Body of pancreas (tissue), 4 donors: ENCODE data around the gene F8. TPM values are rescaled to one million over a fixed set of nuclear protein-coding genes. Genes with fewer than 3 reads are reported as not detected.

ENCODE experiments used
- ATAC-seq: fragments of 150-250 bp; one replicate; pipeline ENCODE4 v1.9.1; 2016
- DNase-seq, 4 donors: peaks; one replicate each; pipeline ENCODE4 v3.0.0-alpha.2; 2019
- H3K27ac ChIP-seq, 4 donors: fragments of 200-600 bp; sonication (generic); 1 replicate in 3 of 4; 2 replicates in 1 of 4; pipeline versions ENCODE4 v1.5.1 to v1.6.1; 2016 to 2019; ENCODE audit warnings: mild to moderate bottlenecking in 1 of 4, mixed read lengths in 1 of 4, moderate library complexity in 1 of 4
- H3K27me3 ChIP-seq, 2 donors: fragments of 200-600 bp; sonication (generic); one replicate each; pipeline ENCODE4 v1.6.0; 2016; ENCODE audit warnings: mild to moderate bottlenecking in 1 of 2
- H3K36me3 ChIP-seq, 2 donors: fragments of 200-600 bp; sonication (generic); replicated peaks in 1 of 2; 2 replicates each; pipeline ENCODE4 v1.5.1; 2016; ENCODE audit warnings: low read depth in 2 of 2; ENCODE audit not compliant: insufficient read depth in 1 of 2
- H3K4me1 ChIP-seq: fragments of 200-600 bp; sonication (generic); one replicate; pipeline ENCODE4 v1.6.0; 2016
- H3K4me3 ChIP-seq, 2 donors: fragments of 200-600 bp; sonication (generic); 1 replicate in 1 of 2; 2 replicates in 1 of 2; pipeline ENCODE4 v1.5.1; 2016 to 2019
- H3K9me3 ChIP-seq, 3 donors: fragments of 200-600 bp; sonication (generic); 1 replicate in 2 of 3; 2 replicates in 1 of 3; pipeline ENCODE4 v1.5.1; 2016
- CTCF ChIP-seq, 7 experiments: fragments of 450-650 bp in 4 of 7; fragments of 200-600 bp in 3 of 7; sonication (generic) in 3 of 7; IDR thresholded peaks; one replicate each; pipeline ENCODE4 v1.5.1; 2016 to 2019; ENCODE audit warnings: antibody characterized with exemption in 7 of 7
- POLR2A ChIP-seq, 3 donors: fragments of 450-650 bp; IDR thresholded peaks; one replicate each; pipeline ENCODE4 v1.6.1; 2016; ENCODE audit warnings: antibody characterized with exemption in 3 of 3, mild to moderate bottlenecking in 2 of 3
- WGBS, 2 donors: methylation state at CpG; one replicate each; pipeline ENCODE4 v1.1.5; 2017; 5-methylcytosine and 5-hydroxymethylcytosine counted together
- intact Hi-C: fragments of 100-400 bp; cut with DNase I; formaldehyde crosslinking; loops from one replicate; pipeline ENCODE4 v1.15.1; 2023
- total RNA-seq, 2 donors: library from RNA; depleted of rRNA; stranded (reverse); fragments of >200 nt; gene quantifications; one replicate each; pipeline ENCODE4 v1.1.0, GENCODE V29; 2016

F8 gene
- total RNA-seq, 2 donors from 2014 or later = 5.7 to 9.2 TPM

- 0 to 1% methylated on average over 14 of the region's 14 CpGs for WGBS, 2 donors
- Histone ChIP-seq H3K4me3 (peak overlapping the region; percentile 16 to 22), H3K36me3 (no peaks in the 10 kb centered on the region), H3K27ac (peak overlapping the region; percentile 87 to 99 (median 96)), H3K4me1 (peaks cover 20% of the 10 kb centered on the region), H3K9me3 (no peaks in the 10 kb centered on the region), H3K27me3 (no peaks in the 10 kb centered on the region)
- peak in 3 of 4 donors; percentile 19 to 63 (median 30) for DNase-seq
- TF ChIP-seq POLR2A (IDR thresholded peaks at IDR 0.05) (peak in 2 of 3 donors; percentile 12 to 66), CTCF (IDR thresholded peaks at IDR 0.05) (no peak)
- peak; percentile 31 for ATAC-seq
- intact Hi-C loops = no loop called here
Measured at GRCh38 chrX:155027509-155028066, 5.1 kb upstream of the F8 start.

GRCh38 chrX:155026727-155027508 is 4.4 kb upstream of the F8 start, which contains the start of gene FUNDC2:
Gene FUNDC2, plus strand, starts transcription at chrX:155026844. Its CDS starts 95 bp downstream, at chrX:155026939.
- Histone ChIP-seq H3K27ac (peak within 1 kb of the TSS; percentile 87 to 99 (median 96)), H3K4me3 (peak within 1 kb of the TSS; percentile 16 to 22), H3K9me3 (no peaks in the 10 kb centered on the region), H3K4me1 (peaks cover 20% of the 10 kb centered on the region), H3K27me3 (no peaks in the 10 kb centered on the region), H3K36me3 (no peaks in the 10 kb centered on the region)
- 0 to 1% methylated on average over 2 to 18 of the region's 82 CpGs for WGBS, 2 donors
- DNase-seq (peak; percentile 94 to 96 (median 96)), ATAC-seq (peak; percentile 91)
- peak; percentile 85 to 91 (median 86) for TF ChIP-seq POLR2A (IDR thresholded peaks at IDR 0.05)
- TF ChIP-seq CTCF (IDR thresholded peaks at IDR 0.05) = no peak
- intact Hi-C loops = no loop called here

GRCh38 chrX:155026420-155026726 is 3.9 kb upstream of the F8 start:
- WGBS, 2 donors = 0% methylated on average over 9 to 16 of the region's 16 CpGs
- H3K9me3 ChIP-seq = no peaks in the 10 kb centered on the region
- H3K4me1 ChIP-seq = peaks cover 20% of the 10 kb centered on the region
- TF ChIP-seq POLR2A (IDR thresholded peaks at IDR 0.05) = no peak
- TF ChIP-seq CTCF (IDR thresholded peaks at IDR 0.05) = no peak
- H3K27ac ChIP-seq = peak overlapping the region; percentile 87 to 99 (median 96)
- no peaks in the 10 kb centered on the region for H3K27me3 ChIP-seq
- ATAC-seq (no peak), DNase-seq (no peak)
- H3K4me3 ChIP-seq = no peak overlapping the region
- H3K36me3 ChIP-seq = no peaks in the 10 kb centered on the region
- intact Hi-C loops = no loop called here

GRCh38 chrX:155023907-155024833 is 1.6 kb upstream of the F8 start:
- Histone ChIP-seq H3K4me1 (peaks cover 20% of the 10 kb centered on the region), H3K27me3 (no peaks in the 10 kb centered on the region), H3K9me3 (no peaks in the 10 kb centered on the region), H3K27ac (peak overlapping the region in 2 of 4 donors; percentile 11 to 30), H3K36me3 (no peaks in the 10 kb centered on the region), H3K4me3 (no peak overlapping the region)
- intact Hi-C loops = no loop called here
- TF ChIP-seq CTCF (IDR thresholded peaks at IDR 0.05) (no peak), POLR2A (IDR thresholded peaks at IDR 0.05) (no peak)
- DNase-seq = no peak
- ATAC-seq = no peak
- WGBS, 2 donors = 78 to 83% methylated on average over 6 of the region's 6 CpGs
